ENCODE data around the gene HOXD4. TPM values are rescaled to one million over a fixed set of nuclear protein-coding genes. Genes with fewer than 3 reads are reported as not detected.

HOXD4 gene
- total RNA-seq, 2 experiments from 2014 or later = not detected

DNA sequence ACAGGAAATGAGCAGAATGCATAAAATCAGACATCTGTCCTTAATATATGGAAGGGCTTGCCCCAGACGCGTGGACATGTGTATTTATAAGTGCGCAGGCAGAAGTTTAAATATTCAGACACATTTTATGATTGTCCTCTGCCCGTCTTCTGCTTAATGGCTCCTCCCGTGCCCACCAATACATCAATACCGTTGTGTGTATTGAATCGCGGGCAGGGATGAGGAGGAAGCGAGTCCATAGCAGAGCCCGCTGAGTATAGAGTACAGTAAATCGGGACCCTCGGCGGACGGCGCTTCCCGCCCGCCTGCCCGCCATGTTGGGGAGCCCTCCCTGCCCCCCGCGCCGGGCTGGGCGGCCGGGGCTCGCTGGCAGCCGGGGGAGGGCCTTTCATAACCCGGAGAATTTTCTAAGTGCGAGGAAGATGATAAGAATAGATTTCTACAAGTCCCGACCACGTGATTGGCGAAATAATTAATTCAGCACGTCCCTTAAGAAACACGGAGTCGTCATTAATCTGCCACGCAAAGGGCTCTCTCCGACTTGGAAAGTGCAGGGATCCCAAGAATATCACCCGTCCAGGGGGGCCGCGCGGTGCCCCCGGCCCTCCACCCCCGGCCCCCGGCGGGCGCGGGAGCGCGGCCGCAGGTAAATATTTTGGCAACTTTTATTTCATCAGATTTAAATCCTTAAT lies 5.6 kb downstream of the HOXD4 start, which contains the start of gene HOXD3:
HOXD3 (plus strand) TSS at position 501 of the 692 bp plus-strand sequence. CDS start 11,808 bp downstream, outside the sequence.
- H3K27me3 Mint-ChIP-seq = peaks cover 90% of the 10 kb centered on the region
- Histone ChIP-seq H3K27ac (ENCODE audit: low read depth in 1 of 2, low read length in 2 of 2) (no peak within 1 kb of the TSS), H3K27me3 (ENCODE audit: control insufficient read depth in 1 of 2, insufficient read depth in 2 of 2, low read length in 2 of 2) (peaks cover 68 to 96% of the 10 kb centered on the region in 2 experiments), H3K4me3 (ENCODE audit: low read length) (no peak within 1 kb of the TSS), H3K4me1 (ENCODE audit: insufficient read depth, low read length) (peaks cover 23% of the 10 kb centered on the region), H3K36me3 (ENCODE audit: insufficient read depth, low read length) (no peaks in the 10 kb centered on the region), H3K9me3 (ENCODE audit: control insufficient read depth in 1 of 2, insufficient read depth in 1 of 2, low read length in 2 of 2) (peaks cover 0 to 56% of the 10 kb centered on the region in 2 experiments)
- no peaks in the 10 kb centered on the region for H3K36me3 Mint-ChIP-seq (ENCODE audit: low read depth)
- peaks cover 17% of the 10 kb centered on the region for H3K4me1 Mint-ChIP-seq (ENCODE audit: low read depth)
- ChIA-PET POLR2A (no interaction called here), CTCF (no interaction called here)
- H3K9me3 Mint-ChIP-seq = no peaks in the 10 kb centered on the region
- DNase-seq (no peak), ATAC-seq (ENCODE audit: poor library complexity) (no peak)
- TF ChIP-seq, protein P1, sequence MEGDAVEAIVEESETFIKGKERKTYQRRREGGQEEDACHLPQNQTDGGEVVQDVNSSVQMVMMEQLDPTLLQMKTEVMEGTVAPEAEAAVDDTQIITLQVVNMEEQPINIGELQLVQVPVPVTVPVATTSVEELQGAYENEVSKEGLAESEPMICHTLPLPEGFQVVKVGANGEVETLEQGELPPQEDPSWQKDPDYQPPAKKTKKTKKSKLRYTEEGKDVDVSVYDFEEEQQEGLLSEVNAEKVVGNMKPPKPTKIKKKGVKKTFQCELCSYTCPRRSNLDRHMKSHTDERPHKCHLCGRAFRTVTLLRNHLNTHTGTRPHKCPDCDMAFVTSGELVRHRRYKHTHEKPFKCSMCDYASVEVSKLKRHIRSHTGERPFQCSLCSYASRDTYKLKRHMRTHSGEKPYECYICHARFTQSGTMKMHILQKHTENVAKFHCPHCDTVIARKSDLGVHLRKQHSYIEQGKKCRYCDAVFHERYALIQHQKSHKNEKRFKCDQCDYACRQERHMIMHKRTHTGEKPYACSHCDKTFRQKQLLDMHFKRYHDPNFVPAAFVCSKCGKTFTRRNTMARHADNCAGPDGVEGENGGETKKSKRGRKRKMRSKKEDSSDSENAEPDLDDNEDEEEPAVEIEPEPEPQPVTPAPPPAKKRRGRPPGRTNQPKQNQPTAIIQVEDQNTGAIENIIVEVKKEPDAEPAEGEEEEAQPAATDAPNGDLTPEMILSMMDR (IDR thresholded peaks at IDR 0.05) = no peak
- intact Hi-C loops (cut with DNase I, micrococcal nuclease) = no loop called here
- no peak within 1 kb of the TSS for H3K27ac Mint-ChIP-seq
- H3K4me3 Mint-ChIP-seq = peak within 1 kb of the TSS; percentile 11

DNA sequence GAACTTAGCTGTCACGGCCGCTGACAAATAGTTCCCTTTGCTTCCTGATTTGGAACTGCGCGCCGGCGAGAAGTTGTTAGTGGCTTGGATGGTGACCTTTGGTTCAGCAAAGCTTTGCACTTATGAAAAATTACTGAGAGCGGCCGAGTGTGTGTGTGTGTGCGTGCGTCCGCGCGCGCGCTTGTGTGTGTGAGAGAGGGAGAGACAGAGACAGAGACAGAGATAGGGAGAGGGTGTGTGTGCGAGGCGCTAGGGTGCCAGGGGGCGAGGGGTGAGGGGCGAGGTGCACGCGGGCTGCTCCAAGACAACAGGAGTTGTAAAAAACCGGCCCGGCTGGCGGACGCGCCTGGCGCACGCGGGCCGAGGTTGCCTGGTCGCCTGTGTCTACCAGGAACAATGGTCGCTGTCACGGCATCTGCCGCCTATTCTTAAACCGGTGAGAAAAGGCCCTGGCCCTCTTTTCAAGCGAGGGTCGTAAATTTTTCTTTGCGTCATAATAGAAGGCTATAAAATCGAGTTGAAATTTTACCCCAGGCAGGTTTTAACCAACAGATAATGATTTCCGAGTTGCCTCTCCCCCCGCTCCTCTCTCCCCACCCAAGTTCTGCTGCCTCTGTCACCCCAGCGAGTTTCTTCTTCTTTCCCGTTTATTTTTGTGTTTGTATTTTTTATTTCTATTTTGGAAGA lies 6.3 kb downstream of the HOXD4 start:
- Mint-ChIP-seq H3K4me1 (ENCODE audit: low read depth) (peaks cover 20% of the 10 kb centered on the region), H3K36me3 (ENCODE audit: low read depth) (no peaks in the 10 kb centered on the region), H3K27ac (no peak overlapping the region), H3K9me3 (no peaks in the 10 kb centered on the region), H3K4me3 (peak overlapping the region; percentile 11), H3K27me3 (peaks cover 93% of the 10 kb centered on the region)
- Histone ChIP-seq H3K27ac (ENCODE audit: low read depth in 1 of 2, low read length in 2 of 2) (no peak overlapping the region), H3K27me3 (ENCODE audit: control insufficient read depth in 1 of 2, insufficient read depth in 2 of 2, low read length in 2 of 2) (peaks cover 73 to 98% of the 10 kb centered on the region in 2 experiments), H3K4me1 (ENCODE audit: insufficient read depth, low read length) (peaks cover 22% of the 10 kb centered on the region), H3K4me3 (ENCODE audit: low read length) (no peak overlapping the region), H3K36me3 (ENCODE audit: insufficient read depth, low read length) (no peaks in the 10 kb centered on the region), H3K9me3 (ENCODE audit: control insufficient read depth in 1 of 2, insufficient read depth in 1 of 2, low read length in 2 of 2) (peaks cover 0 to 58% of the 10 kb centered on the region in 2 experiments)
- POLR2A ChIA-PET = no interaction called here
- TF ChIP-seq, protein P1 (IDR thresholded peaks at IDR 0.05) = no peak
- DNase-seq (no peak), ATAC-seq (ENCODE audit: poor library complexity) (no peak)
- CTCF ChIA-PET = no interaction called here
- intact Hi-C loops (cut with DNase I, micrococcal nuclease) = no loop called here

DNA sequence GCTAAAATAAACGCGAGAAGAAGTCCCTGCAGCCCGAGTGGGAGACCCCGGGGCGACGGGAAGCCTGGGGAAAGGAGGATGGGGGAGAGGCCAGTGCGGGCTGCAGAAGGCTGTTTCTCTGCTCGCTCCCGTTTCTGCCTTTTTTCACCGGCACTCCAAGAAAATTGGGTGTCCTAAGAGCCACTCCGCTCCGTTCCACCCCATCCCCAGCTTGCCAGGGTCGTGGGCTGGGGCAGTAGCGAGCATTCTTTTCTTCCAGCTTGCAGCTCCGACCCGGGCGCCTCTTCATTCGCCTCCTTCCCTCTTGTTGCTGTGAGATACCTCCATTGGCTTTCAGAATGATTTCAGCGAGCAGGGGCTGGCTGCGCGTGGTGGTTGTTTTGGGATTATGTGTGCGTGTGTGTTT lies 6.8 kb downstream of the HOXD4 start:
- no peaks in the 10 kb centered on the region for H3K36me3 ChIP-seq (ENCODE audit: insufficient read depth, low read length)
- CTCF ChIA-PET = no interaction called here
- ATAC-seq (ENCODE audit: poor library complexity) (no peak), DNase-seq (no peak)
- intact Hi-C loops (cut with DNase I, micrococcal nuclease) = no loop called here
- H3K4me1 ChIP-seq (ENCODE audit: insufficient read depth, low read length) = peaks cover 22% of the 10 kb centered on the region
- peaks cover 74 to 99% of the 10 kb centered on the region in 2 experiments for H3K27me3 ChIP-seq (ENCODE audit: control insufficient read depth in 1 of 2, insufficient read depth in 2 of 2, low read length in 2 of 2)
- H3K9me3 ChIP-seq (ENCODE audit: control insufficient read depth in 1 of 2, insufficient read depth in 1 of 2, low read length in 2 of 2) = peaks cover 0 to 62% of the 10 kb centered on the region in 2 experiments
- Mint-ChIP-seq H3K9me3 (no peaks in the 10 kb centered on the region), H3K4me1 (ENCODE audit: low read depth) (peaks cover 21% of the 10 kb centered on the region), H3K27me3 (peaks cover 93% of the 10 kb centered on the region), H3K27ac (no peak overlapping the region), H3K4me3 (peak overlapping the region; percentile 63), H3K36me3 (ENCODE audit: low read depth) (no peaks in the 10 kb centered on the region)
- TF ChIP-seq, protein P1 (IDR thresholded peaks at IDR 0.05) = no peak
- no peak overlapping the region for H3K4me3 ChIP-seq (ENCODE audit: low read length)
- no peak overlapping the region for H3K27ac ChIP-seq (ENCODE audit: low read depth in 1 of 2, low read length in 2 of 2)
- POLR2A ChIA-PET = no interaction called here
